Skeletal muscle tissue (tissue), 4 donors: ENCODE measurements around the gene SDCCAG8. TPM values are rescaled to one million over a fixed set of nuclear protein-coding genes. Genes with fewer than 3 reads are reported as not detected.

Experiments used
- H3K27ac ChIP-seq: one replicate; pipeline ENCODE4 v1.7.0; 2013; ENCODE audit warnings: mild to moderate bottlenecking, low read depth, low read length, inconsistent platforms
- H3K27me3 ChIP-seq, 3 donors: one replicate each; pipeline ENCODE4 v1.7.0; 2013; ENCODE audit warnings: low read length in 3 of 3; ENCODE audit not compliant: control insufficient read depth in 3 of 3, insufficient read depth in 3 of 3
- H3K36me3 ChIP-seq, 3 donors: one replicate each; pipeline ENCODE4 v1.7.0; 2013; ENCODE audit warnings: low read length in 3 of 3; ENCODE audit not compliant: control insufficient read depth in 3 of 3, insufficient read depth in 3 of 3
- H3K4me1 ChIP-seq, 3 donors: one replicate each; pipeline ENCODE4 v1.7.0; 2013; ENCODE audit warnings: low read length in 3 of 3, mild to moderate bottlenecking in 3 of 3; ENCODE audit not compliant: control insufficient read depth in 3 of 3, insufficient read depth in 3 of 3
- H3K4me3 ChIP-seq, 3 donors: one replicate each; pipeline ENCODE4 v1.7.0; 2013; ENCODE audit warnings: low read length in 3 of 3
- H3K9ac ChIP-seq, 3 donors: one replicate each; pipeline ENCODE4 v1.7.0; 2013; ENCODE audit warnings: low read length in 3 of 3, mild to moderate bottlenecking in 3 of 3, moderate library complexity in 2 of 3, low read depth in 1 of 3
- H3K9me3 ChIP-seq, 3 donors: one replicate each; pipeline ENCODE4 v1.7.0; 2013; ENCODE audit warnings: low read length in 3 of 3; ENCODE audit not compliant: control insufficient read depth in 3 of 3
- total RNA-seq: library from RNA; depleted of rRNA; stranded (reverse); fragments of >200 nt; gene quantifications from one replicate; pipeline ENCODE4 v1.2.3, GENCODE V29; 2014
- donor health status: Osteomylitis.

Gene SDCCAG8
- total RNA-seq, 1 donor from 2014 or later: 71.5 TPM

DNA sequence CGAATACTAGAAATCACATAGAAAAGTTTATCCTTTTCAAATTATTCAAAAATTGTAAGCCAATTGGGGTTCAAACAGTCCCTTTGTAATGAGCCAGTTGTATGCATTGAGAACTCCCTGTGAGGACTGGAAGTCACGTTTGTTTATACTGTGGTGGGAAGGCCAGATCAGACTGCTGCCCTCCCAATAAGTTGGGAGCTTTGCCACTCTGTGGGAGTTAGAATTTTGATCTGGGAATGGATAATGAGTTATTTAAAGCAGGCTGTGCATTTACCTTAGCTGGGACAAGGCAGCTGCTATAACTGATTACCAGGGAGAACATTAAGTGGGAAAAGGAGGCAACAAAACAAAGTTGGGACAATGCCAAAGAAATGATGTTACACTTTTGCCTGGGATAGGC lies 178.8 kb downstream of the SDCCAG8 start:
- no peak overlapping the region for H3K9ac ChIP-seq
- H3K36me3 ChIP-seq: no peaks in the 10 kb centered on the region
- H3K27ac ChIP-seq: no peak overlapping the region
- no peaks in the 10 kb centered on the region for H3K4me1 ChIP-seq
- H3K27me3 ChIP-seq: no peaks in the 10 kb centered on the region
- H3K9me3 ChIP-seq: no peaks in the 10 kb centered on the region
- H3K4me3 ChIP-seq: no peak overlapping the region

DNA sequence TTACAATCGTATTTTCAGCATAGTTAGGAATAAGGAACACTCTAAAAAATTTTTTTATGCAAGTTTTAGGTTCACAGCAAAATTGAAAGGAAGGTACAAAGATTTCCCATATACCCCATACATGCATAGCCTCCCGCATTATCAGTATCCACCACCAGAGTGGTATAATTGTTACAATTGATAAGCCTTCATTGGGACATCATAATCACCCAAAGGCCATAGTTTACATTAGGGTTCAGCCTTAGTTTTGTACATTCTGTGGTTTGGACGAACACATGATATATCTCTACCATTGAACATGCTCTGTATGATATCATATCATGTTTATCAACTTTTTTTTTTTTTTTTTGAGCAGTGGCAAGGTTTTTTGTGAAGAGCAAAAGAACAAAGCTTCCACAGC lies 180.0 kb downstream of the SDCCAG8 start:
- H3K4me1 ChIP-seq: no peaks in the 10 kb centered on the region
- no peaks in the 10 kb centered on the region for H3K36me3 ChIP-seq
- H3K9ac ChIP-seq: no peak overlapping the region
- no peak overlapping the region for H3K27ac ChIP-seq
- no peaks in the 10 kb centered on the region for H3K9me3 ChIP-seq
- H3K27me3 ChIP-seq: no peaks in the 10 kb centered on the region
- H3K4me3 ChIP-seq: no peak overlapping the region

DNA sequence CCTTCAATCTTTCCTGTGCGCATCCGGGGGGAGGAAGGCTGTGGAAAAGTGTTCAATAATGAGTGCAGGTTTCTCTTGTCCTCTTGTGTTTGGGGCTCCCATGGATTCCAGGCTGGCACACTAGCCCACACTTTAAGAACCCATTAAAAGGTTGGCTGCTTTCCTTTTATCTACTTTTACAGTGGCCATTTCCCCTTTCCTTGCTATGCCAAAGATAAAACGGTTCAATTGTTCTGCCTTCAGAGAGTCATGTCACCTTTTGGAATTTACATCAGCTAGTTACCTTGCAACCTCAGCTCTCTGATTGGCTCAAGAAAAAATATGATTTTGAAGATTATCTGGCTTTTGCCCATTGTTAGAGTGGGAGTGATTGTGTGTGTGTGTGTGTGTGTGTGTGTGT lies 182.3 kb downstream of the SDCCAG8 start:
- Histone ChIP-seq H3K27me3 (no peaks in the 10 kb centered on the region), H3K9ac (no peak overlapping the region), H3K4me3 (no peak overlapping the region), H3K27ac (no peak overlapping the region), H3K36me3 (no peaks in the 10 kb centered on the region), H3K9me3 (no peaks in the 10 kb centered on the region), H3K4me1 (peaks cover under 1 to 3% (median 1%) of the 10 kb centered on the region in 3 donors)

DNA sequence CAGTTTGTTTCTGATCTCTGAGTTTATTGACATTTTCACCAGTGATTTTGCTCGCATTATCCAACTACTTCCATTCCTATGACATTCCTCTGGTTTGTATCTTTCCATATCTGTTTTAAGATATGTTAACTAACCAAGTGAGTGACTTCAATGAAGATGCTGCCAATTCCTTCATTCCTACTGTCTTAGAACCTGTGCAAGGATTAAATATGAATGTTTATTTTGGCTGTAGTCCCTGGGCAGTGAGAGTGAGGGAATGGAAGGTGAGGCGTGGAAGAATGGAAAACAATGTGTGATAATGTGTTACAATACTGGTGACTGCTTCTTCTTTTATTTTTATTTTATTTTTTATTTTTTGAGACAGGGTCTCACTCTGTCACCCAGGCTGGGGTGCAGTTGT lies 183.0 kb downstream of the SDCCAG8 start:
- Histone ChIP-seq H3K9ac (no peak overlapping the region), H3K27me3 (no peaks in the 10 kb centered on the region), H3K4me3 (no peak overlapping the region), H3K36me3 (no peaks in the 10 kb centered on the region), H3K27ac (no peak overlapping the region), H3K9me3 (no peaks in the 10 kb centered on the region), H3K4me1 (peaks cover 3 to 7% (median 3%) of the 10 kb centered on the region in 3 donors)

DNA sequence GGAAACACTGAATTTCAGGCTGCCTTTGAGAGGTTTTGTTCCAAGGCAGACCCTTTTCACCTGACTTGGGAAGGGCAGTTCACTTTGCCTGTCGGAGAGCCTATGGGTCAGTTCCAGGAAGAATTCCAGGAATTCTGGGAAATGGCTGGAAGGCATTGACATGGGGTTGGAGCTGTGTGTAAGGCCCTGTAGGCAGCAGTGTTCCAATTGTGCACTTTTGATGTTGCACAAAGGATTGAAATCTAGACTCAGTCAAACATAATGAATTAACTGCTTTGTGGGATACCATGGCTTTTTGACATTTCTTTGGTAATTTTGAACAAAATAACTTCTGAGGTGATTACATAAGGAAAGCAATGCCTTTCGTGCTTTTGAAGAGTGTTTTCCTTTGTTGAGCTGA lies 184.6 kb downstream of the SDCCAG8 start:
- Histone ChIP-seq H3K27me3 (no peaks in the 10 kb centered on the region), H3K27ac (no peak overlapping the region), H3K4me1 (peaks cover 3 to 7% (median 3%) of the 10 kb centered on the region in 3 donors), H3K36me3 (no peaks in the 10 kb centered on the region), H3K9ac (no peak overlapping the region), H3K9me3 (no peaks in the 10 kb centered on the region), H3K4me3 (no peak overlapping the region)

DNA sequence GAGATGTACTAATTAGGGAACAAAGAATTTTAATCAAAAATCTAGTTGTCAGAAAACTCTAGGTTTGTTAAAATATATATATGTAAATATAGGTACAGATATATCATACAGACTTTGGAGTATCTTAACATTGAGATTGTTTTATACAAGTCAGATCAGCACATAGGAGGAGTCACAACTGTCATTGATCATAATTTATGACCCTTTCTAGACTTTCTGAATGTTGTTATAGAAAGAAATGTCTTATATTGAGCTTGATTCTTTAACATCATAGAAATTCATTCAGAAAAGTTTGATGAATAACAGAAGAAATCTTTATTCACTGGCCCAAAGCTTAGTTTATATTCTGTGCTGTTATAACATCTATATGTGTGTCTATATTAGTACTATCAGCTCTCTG lies 185.8 kb downstream of the SDCCAG8 start:
- Histone ChIP-seq H3K27me3 (no peaks in the 10 kb centered on the region), H3K4me3 (no peak overlapping the region), H3K27ac (no peak overlapping the region), H3K9me3 (no peaks in the 10 kb centered on the region), H3K9ac (no peak overlapping the region), H3K4me1 (peaks cover 3 to 7% (median 3%) of the 10 kb centered on the region in 3 donors), H3K36me3 (no peaks in the 10 kb centered on the region)

DNA sequence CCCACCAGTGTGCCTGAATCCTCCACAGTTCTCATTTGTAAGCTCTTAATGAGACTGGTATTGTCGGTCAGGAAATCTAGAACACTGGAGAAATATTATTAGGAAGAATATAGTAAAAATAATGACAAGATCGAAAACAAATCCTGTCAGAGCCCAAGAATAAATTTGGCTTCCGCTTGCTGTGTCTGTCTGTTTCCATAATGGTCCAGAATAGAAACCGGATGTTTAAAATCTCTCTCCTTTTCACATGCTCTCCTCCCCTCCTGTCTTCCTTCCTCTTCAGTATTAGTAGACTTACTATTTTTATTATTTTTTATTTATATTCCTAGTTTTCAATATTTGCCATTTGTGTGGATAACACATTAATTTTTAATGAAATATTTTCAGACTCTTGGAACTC lies 187.7 kb downstream of the SDCCAG8 start:
- Histone ChIP-seq H3K36me3 (no peaks in the 10 kb centered on the region), H3K4me1 (peaks cover 3 to 10% (median 7%) of the 10 kb centered on the region in 3 donors), H3K27ac (no peak overlapping the region), H3K9me3 (no peaks in the 10 kb centered on the region), H3K4me3 (no peak overlapping the region), H3K9ac (no peak overlapping the region), H3K27me3 (no peaks in the 10 kb centered on the region)

DNA sequence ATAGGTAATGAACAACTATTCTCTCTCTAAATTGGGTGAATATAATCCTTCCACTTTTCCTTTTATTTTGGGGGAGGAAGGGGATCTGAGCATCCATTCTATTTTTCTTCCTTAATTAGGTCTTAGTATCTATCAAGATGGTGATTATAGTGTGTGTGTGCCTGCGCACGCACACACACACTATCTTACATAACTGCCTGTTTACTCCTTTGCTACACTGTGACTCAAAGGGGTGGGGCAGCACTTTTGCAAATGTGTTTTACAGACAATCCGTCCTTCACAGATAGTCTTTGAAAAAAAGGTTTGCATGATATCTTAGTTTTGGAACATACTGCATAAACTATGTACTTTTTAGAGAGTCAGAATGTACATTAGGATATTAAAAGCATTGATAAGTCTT lies 191.5 kb downstream of the SDCCAG8 start:
- Histone ChIP-seq H3K9me3 (no peaks in the 10 kb centered on the region), H3K27me3 (no peaks in the 10 kb centered on the region), H3K9ac (no peak overlapping the region), H3K4me1 (peaks cover 3 to 10% (median 7%) of the 10 kb centered on the region in 3 donors), H3K27ac (no peak overlapping the region), H3K36me3 (no peaks in the 10 kb centered on the region), H3K4me3 (no peak overlapping the region)

DNA sequence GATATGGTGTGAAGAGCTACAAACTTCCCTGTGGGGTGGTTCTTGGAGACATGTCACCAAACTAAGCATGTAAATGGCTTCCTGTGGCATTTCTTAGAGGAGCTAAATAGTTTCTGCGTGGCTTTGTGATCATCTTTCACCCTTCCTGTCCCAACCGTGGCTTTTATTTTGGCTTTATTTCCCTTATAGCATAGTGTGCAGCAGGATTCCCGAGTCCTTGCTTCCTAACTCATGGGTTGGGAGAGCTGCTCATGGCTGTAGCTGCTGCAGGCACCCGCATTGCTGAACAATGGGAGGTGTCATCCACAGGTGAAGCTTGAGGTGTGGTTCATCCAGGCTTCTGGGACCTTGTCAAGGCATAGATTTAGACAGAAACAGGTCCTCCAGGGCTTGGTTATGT lies 192.0 kb downstream of the SDCCAG8 start:
- no peaks in the 10 kb centered on the region for H3K27me3 ChIP-seq
- no peak overlapping the region for H3K27ac ChIP-seq
- H3K4me3 ChIP-seq: no peak overlapping the region
- H3K9ac ChIP-seq: no peak overlapping the region
- H3K36me3 ChIP-seq: no peaks in the 10 kb centered on the region
- H3K9me3 ChIP-seq: no peaks in the 10 kb centered on the region
- H3K4me1 ChIP-seq: peaks cover 3 to 10% (median 7%) of the 10 kb centered on the region in 3 donors

DNA sequence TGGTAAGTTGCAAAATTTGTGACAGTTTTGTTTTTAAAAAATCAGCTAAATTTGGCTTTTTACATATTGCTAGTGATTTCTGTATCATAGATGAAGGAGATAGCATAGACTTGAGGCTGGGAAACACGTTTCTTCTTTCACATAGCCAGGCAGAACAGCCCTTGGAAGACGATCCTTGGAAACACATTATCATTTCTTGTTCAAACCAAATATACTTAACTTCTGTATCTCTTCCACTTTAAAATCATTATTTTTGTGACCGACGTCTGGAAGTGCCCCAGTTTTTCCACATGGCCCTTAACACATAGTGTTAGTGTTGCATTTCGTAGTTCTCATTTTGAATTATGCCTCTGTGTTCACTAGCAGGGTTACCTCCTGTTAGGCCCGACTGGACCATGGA lies 193.5 kb downstream of the SDCCAG8 start:
- H3K36me3 ChIP-seq: no peaks in the 10 kb centered on the region
- no peak overlapping the region for H3K4me3 ChIP-seq
- H3K4me1 ChIP-seq: peaks cover 0 to 4% (median 3%) of the 10 kb centered on the region in 3 donors
- H3K9ac ChIP-seq: no peak overlapping the region
- no peaks in the 10 kb centered on the region for H3K9me3 ChIP-seq
- no peak overlapping the region for H3K27ac ChIP-seq
- H3K27me3 ChIP-seq: no peaks in the 10 kb centered on the region

DNA sequence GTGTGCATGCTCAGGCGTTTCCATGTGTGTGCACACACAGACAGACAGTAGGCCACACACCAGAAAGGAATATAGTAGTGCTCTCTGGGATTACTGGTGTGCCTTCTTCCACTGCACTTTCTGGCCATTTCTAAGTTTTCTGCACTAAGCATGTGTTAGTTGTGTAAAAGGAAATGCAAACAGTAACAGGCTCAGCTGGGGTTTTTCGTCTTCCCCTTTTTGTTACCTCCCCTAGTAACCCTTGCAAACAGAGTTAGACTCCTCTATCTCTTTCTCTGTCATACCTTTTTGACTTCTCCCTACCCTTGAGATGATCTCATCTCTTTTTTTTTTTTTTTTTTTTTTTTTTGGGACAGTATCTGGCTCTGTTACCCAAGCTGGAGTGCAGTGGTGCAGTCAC lies 196.3 kb downstream of the SDCCAG8 start:
- no peak overlapping the region for H3K27ac ChIP-seq
- peaks cover 0 to 4% (median 3%) of the 10 kb centered on the region in 3 donors for H3K4me1 ChIP-seq
- no peak overlapping the region for H3K9ac ChIP-seq
- H3K4me3 ChIP-seq: no peak overlapping the region
- no peaks in the 10 kb centered on the region for H3K27me3 ChIP-seq
- no peaks in the 10 kb centered on the region for H3K9me3 ChIP-seq
- no peaks in the 10 kb centered on the region for H3K36me3 ChIP-seq
